C4-2B (cell line): ENCODE measurements around the gene OR10K1.
"Not testable (repeated sequence)": the region's sequence is repeated elsewhere in the genome, so short reads cannot be mapped to it uniquely, and the experiment has no call there.

ENCODE experiments used
- H3K27ac ChIP-seq: fragments of 450-650 bp; 2 replicates; pipeline ENCODE4 v1.5.1; 2017
- ZFX ChIP-seq: fragments of 450-650 bp; IDR thresholded peaks from 2 replicates; pipeline ENCODE4 v1.6.1; 2017
- TF ChIP-seq, protein P1 (sequence below): fragments of 450-650 bp; conservative IDR thresholded peaks from 2 replicates; pipeline ENCODE4 v1.5.1; 2017; ENCODE audit warnings: mild to moderate bottlenecking

The OR10K1 gene

GRCh38 chr1:158461534-158461933, at the start of gene OR10K1:
Gene OR10K1 (plus strand): TSS chr1:158461834. CDS start chr1:158465562, 3,728 bp downstream.
- no peak within 1 kb of the TSS for H3K27ac ChIP-seq
- no peak for TF ChIP-seq ZFX
- TF ChIP-seq, protein P1, sequence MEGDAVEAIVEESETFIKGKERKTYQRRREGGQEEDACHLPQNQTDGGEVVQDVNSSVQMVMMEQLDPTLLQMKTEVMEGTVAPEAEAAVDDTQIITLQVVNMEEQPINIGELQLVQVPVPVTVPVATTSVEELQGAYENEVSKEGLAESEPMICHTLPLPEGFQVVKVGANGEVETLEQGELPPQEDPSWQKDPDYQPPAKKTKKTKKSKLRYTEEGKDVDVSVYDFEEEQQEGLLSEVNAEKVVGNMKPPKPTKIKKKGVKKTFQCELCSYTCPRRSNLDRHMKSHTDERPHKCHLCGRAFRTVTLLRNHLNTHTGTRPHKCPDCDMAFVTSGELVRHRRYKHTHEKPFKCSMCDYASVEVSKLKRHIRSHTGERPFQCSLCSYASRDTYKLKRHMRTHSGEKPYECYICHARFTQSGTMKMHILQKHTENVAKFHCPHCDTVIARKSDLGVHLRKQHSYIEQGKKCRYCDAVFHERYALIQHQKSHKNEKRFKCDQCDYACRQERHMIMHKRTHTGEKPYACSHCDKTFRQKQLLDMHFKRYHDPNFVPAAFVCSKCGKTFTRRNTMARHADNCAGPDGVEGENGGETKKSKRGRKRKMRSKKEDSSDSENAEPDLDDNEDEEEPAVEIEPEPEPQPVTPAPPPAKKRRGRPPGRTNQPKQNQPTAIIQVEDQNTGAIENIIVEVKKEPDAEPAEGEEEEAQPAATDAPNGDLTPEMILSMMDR: no peak

DNA sequence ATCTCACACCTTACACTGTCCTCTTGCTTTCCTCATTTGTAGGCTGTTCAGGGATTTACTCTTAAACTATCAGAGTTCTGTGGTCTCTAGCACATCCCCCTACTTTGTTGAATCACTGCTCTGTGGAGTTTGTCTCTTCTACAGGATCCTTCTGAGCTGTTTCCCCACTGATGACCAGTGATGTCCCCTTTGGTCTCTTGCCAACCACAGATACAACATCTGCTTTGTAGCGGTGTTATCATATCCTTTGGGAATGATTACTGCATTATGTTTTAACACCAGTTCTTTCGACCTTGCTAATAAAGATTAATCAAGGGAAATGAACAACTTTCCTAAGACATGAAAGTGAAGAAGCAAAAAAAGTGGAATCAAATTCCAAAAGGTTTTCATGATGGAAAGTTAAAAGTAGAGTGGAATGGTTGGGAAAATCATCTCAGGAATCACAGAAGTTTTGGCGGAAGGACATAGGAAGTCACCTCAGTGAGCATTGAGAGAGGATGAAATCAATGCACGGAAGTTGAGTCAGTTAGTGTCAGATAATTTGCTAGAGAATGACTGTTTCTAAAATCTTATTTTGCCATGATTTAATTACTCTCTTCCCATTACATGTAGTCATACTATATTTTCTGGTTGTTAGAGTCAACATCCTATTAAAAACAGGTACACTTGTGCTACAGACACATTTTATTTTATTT, 46.8 kb upstream of the OR10K1 start:
- no peak overlapping the region for H3K27ac ChIP-seq
- no peak for TF ChIP-seq ZFX
- TF ChIP-seq, protein P1: no peak

DNA sequence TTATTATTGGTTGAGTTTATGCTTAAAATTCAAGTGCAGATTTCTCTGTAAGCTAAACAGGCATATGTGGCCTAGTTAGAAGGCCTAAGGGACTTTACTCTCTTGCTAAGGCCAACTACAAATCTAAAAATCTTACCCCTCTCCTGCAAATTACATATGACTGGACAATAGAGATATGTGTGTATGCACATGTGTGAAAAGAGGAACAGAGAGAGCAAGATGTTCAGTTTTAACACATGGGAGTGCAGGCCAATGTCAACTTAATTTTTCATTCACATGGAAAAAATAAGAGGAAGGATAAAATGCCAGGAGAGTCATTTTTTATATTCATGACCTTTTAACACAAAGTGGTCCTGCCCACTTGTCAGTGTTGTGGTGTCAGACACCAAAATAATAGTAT, 44.0 kb upstream of the OR10K1 start:
- TF ChIP-seq, protein P1: no peak
- TF ChIP-seq ZFX: no peak
- H3K27ac ChIP-seq: no peak overlapping the region

DNA sequence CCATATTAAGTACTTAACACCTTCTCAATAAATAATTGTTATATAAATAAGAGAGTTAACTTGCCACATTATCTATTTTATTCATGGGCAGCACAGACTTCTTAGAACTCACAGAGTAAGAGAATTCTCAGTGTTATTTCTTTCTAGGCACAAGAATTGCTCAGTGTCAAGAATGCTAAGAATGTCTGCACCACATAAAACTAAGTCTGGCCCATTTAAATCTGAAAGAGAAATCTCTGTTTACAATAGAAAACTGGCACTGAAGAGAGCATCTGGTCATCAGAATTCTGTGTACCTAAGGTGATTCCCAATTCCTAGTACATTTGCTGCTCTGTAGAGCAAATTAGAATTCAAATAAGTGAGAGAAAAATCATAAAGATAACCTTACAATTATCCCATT, 39.4 kb upstream of the OR10K1 start:
- TF ChIP-seq, protein P1: no peak
- no peak for TF ChIP-seq ZFX
- no peak overlapping the region for H3K27ac ChIP-seq

- H3K27ac ChIP-seq: no peak overlapping the region
- TF ChIP-seq, protein P1: no peak
- TF ChIP-seq ZFX: no peak
Observed at GRCh38 chr1:158425027-158425426, 36.6 kb upstream of the OR10K1 start.

- TF ChIP-seq, protein P1: no peak
- no peak for TF ChIP-seq ZFX
- H3K27ac ChIP-seq: no peak within 1 kb of the TSS
Observed at GRCh38 chr1:158426137-158426536, 35.5 kb upstream of the OR10K1 start, which contains the start of gene OR10K2. Gene OR10K2 (minus strand): TSS chr1:158426237. CDS start chr1:158420866, 5,371 bp downstream.

DNA sequence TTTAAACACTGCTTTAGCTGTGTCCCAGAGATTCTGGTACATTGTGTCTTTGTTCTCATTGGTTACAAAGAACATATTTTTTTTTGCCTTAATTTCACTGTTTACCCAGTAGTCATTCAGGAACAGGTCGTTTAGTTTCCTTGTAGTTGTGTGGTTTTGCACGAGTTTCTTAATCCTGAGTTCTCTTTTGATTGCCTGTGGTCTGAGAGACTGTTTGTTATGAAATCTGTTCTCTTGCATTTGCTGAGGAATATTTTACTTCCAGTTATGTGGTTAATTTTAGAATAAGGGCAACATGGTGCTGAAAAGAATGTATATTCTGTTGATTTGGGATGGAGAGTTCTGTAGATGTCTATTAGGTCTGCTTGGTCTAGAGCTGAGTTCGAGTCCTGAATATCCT, 31.5 kb upstream of the OR10K1 start:
- not testable (repeated sequence) for H3K27ac ChIP-seq

GRCh38 chr1:158434741-158435140, 26.9 kb upstream of the OR10K1 start:
- TF ChIP-seq, protein P1: no peak
- TF ChIP-seq ZFX: no peak
- no peak overlapping the region for H3K27ac ChIP-seq
